Caco-2 (cell line): Measurements from ENCODE around the gene KSR2. TPM values are rescaled to one million over a fixed set of nuclear protein-coding genes. Genes with fewer than 3 reads are reported as not detected.

Source experiments
- BruUV-seq: library from RNA; stranded (reverse); fragments of 400-500 nt; replicated peaks from 2 replicates; lab custom pipeline; 2021; lab: Mats Ljungman, UMichigan
- CTCF ChIA-PET: fragments of 300-600 bp; sonication (Branson Sonifier 250); formaldehyde crosslinking; loops from one replicate; lab custom pipeline; 2022; ENCODE audit warnings: antibody characterized with exemption; lab: Charles Lee
- POLR2A ChIA-PET: fragments of 300-600 bp; sonication (Branson Sonifier 250); formaldehyde crosslinking; loops from one replicate; lab custom pipeline; 2022; ENCODE audit warnings: antibody characterized with exemption; lab: Charles Lee
- DNase-seq, 2 experiments: peaks; one replicate each; pipeline versions ENCODE4 v3.0.0 to v3.0.0-alpha.2; 2020 to 2022
- H3K27me3 ChIP-seq: replicated peaks from 2 replicates; pipeline ENCODE4 v1.6.0; 2011; ENCODE audit warnings: low read length; ENCODE audit not compliant: control insufficient read depth, insufficient read depth
- H3K36me3 ChIP-seq: 2 replicates; pipeline ENCODE4 v1.5.1; 2011; ENCODE audit warnings: low read length; ENCODE audit not compliant: control insufficient read depth, insufficient read depth
- H3K4me1 ChIP-seq: fragments of 250-450 bp; sonication (Bioruptor Pico); 2 replicates; pipeline ENCODE4 v1.5.1; 2020; ENCODE audit warnings: mild to moderate bottlenecking
- H3K4me3 ChIP-seq: 2 replicates; pipeline ENCODE4 v1.5.1; 2011; ENCODE audit warnings: low read depth, mild to moderate bottlenecking, control low read depth, low read length
- H3K9me3 ChIP-seq: fragments of 250-450 bp; sonication (Bioruptor Pico); 2 replicates; pipeline ENCODE4 v1.5.1; 2020; ENCODE audit warnings: mild to moderate bottlenecking, moderate library complexity
- H3K27ac Mint-ChIP-seq: one replicate; pipeline ENCODE4 v1.8.0; 2022; ENCODE audit warnings: mixed read lengths; ENCODE audit not compliant: unreplicated experiment
- H3K27me3 Mint-ChIP-seq: one replicate; pipeline ENCODE4 v1.8.0; 2022; ENCODE audit warnings: mixed read lengths; ENCODE audit not compliant: insufficient read depth, unreplicated experiment
- H3K36me3 Mint-ChIP-seq: one replicate; pipeline ENCODE4 v1.8.0; 2022; ENCODE audit warnings: mild to moderate bottlenecking, mixed read lengths; ENCODE audit not compliant: insufficient read depth, unreplicated experiment
- H3K4me1 Mint-ChIP-seq: one replicate; pipeline ENCODE4 v1.8.0; 2022; ENCODE audit warnings: low read depth, mixed read lengths; ENCODE audit not compliant: unreplicated experiment
- H3K4me3 Mint-ChIP-seq: one replicate; pipeline ENCODE4 v1.8.0; 2022; ENCODE audit warnings: mild to moderate bottlenecking, moderate library complexity, mixed read lengths; ENCODE audit not compliant: unreplicated experiment
- H3K9me3 Mint-ChIP-seq: one replicate; pipeline ENCODE4 v1.8.0; 2022; ENCODE audit warnings: mixed read lengths; ENCODE audit not compliant: unreplicated experiment
- intact Hi-C: fragments of 100-400 bp; cut with micrococcal nuclease; formaldehyde crosslinking; loops from one replicate; pipeline ENCODE4 v1.10.0; 2022; ENCODE audit not compliant: unreplicated experiment
- total RNA-seq: library from RNA; stranded (reverse); gene quantifications from 2 replicates; pipeline ENCODE4 v1.2.3, GENCODE V29; 2022
- TF ChIP-seq, protein P1 (sequence below), 2 experiments: fragments of 200-600 bp in 1 of 2; IDR thresholded peaks; 1 replicate in 1 of 2; 2 replicates in 1 of 2; pipeline versions ENCODE4 v1.5.1 to v1.8.0; 2011 to 2022; ENCODE audit warnings: antibody characterized with exemption in 1 of 2, control low read depth in 1 of 2, inconsistent platforms in 1 of 2, low read depth in 1 of 2, low read length in 1 of 2, mild to moderate bottlenecking in 1 of 2, moderate library complexity in 1 of 2; ENCODE audit not compliant: insufficient read depth in 1 of 2, severe bottlenecking in 1 of 2, unreplicated experiment in 1 of 2

The KSR2 gene
- total RNA-seq, 1 experiment from 2014 or later = 0.66 TPM

DNA sequence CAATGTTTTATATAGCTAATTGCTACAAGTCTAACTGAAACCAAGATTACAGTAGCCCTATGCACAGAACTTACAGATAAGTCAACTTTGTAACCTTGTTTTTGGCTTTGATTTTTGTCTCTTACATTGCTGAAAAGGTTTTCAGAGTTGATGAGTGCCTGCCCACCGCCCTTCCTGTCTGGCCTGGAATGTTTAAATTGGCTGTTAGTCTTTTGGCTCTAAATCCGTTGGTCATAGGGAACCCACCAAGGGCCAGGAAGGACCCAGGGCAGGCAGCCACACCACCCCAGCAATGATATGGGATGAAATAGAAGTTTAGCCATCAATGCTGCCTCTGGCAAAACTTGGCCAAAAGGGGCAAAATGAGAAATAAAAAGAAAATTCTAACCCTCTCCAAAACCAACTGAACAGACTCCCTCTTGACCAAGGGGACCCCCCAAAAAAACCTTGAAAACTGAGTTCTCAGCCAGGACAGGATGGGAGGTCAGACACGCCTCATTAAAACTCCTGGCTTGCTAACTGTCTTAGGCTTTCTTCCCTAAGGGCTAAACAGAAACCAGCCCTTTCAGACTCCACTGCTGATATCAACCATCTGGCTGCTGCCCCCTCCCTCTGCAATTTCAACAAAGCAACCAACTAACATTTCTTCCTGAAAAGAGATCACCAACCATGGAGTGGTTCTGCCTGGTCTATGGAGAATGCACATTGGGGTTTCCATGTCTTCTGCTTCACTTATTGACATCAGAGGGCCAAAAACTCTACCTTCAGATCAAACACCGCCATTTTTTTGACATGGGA is 365.3 kb downstream of the KSR2 start:
- Mint-ChIP-seq H3K36me3 (no peaks in the 10 kb centered on the region), H3K27me3 (peaks cover 11% of the 10 kb centered on the region), H3K9me3 (no peaks in the 10 kb centered on the region), H3K4me1 (no peaks in the 10 kb centered on the region), H3K4me3 (no peak overlapping the region), H3K27ac (no peak overlapping the region)
- ChIA-PET POLR2A (no interaction called here), CTCF (interaction anchor here (0.9 kb wide), 1 partner anchor 236 kb away, joined by 3 read pairs; no protein-coding TSS in a partner anchor)
- no peaks in the 10 kb centered on the region for H3K9me3 ChIP-seq
- no peak overlapping the region for H3K4me3 ChIP-seq
- H3K36me3 ChIP-seq = no peaks in the 10 kb centered on the region
- H3K4me1 ChIP-seq = no peaks in the 10 kb centered on the region
- BruUV-seq = no TSS peak
- no peak for DNase-seq
- no peaks in the 10 kb centered on the region for H3K27me3 ChIP-seq
- intact Hi-C loops = no loop called here
- TF ChIP-seq, protein P1, sequence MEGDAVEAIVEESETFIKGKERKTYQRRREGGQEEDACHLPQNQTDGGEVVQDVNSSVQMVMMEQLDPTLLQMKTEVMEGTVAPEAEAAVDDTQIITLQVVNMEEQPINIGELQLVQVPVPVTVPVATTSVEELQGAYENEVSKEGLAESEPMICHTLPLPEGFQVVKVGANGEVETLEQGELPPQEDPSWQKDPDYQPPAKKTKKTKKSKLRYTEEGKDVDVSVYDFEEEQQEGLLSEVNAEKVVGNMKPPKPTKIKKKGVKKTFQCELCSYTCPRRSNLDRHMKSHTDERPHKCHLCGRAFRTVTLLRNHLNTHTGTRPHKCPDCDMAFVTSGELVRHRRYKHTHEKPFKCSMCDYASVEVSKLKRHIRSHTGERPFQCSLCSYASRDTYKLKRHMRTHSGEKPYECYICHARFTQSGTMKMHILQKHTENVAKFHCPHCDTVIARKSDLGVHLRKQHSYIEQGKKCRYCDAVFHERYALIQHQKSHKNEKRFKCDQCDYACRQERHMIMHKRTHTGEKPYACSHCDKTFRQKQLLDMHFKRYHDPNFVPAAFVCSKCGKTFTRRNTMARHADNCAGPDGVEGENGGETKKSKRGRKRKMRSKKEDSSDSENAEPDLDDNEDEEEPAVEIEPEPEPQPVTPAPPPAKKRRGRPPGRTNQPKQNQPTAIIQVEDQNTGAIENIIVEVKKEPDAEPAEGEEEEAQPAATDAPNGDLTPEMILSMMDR (IDR thresholded peaks at IDR 0.05; ENCODE audit: insufficient read depth in 1 of 2, low read depth in 1 of 2, low read length in 1 of 2, severe bottlenecking in 1 of 2, unreplicated experiment in 1 of 2) = no peak

- no peaks in the 10 kb centered on the region for H3K9me3 ChIP-seq
- no peaks in the 10 kb centered on the region; the same call in 1 of the 2 replicates for H3K27me3 ChIP-seq
- H3K4me1 ChIP-seq = no peaks in the 10 kb centered on the region
- peaks cover 4% of the 10 kb centered on the region for H3K27me3 Mint-ChIP-seq
- intact Hi-C loops = no loop called here
- no peak overlapping the region for H3K4me3 ChIP-seq
- TF ChIP-seq, protein P1 (IDR thresholded peaks at IDR 0.05; ENCODE audit: insufficient read depth in 1 of 2, low read depth in 1 of 2, low read length in 1 of 2, severe bottlenecking in 1 of 2, unreplicated experiment in 1 of 2) = no peak
- no TSS peak for BruUV-seq
- H3K36me3 Mint-ChIP-seq = no peaks in the 10 kb centered on the region
- DNase-seq = no peak
- CTCF ChIA-PET = no interaction called here
- H3K4me1 Mint-ChIP-seq = no peaks in the 10 kb centered on the region
- no peaks in the 10 kb centered on the region for H3K36me3 ChIP-seq
- POLR2A ChIA-PET = no interaction called here
- no peaks in the 10 kb centered on the region for H3K9me3 Mint-ChIP-seq
- no peak overlapping the region for H3K27ac Mint-ChIP-seq
- H3K4me3 Mint-ChIP-seq = no peak overlapping the region
Measured at GRCh38 chr12:117599849-117600248, 368.9 kb downstream of the KSR2 start.

GRCh38 chr12:117596968-117597367 is 371.8 kb downstream of the KSR2 start:
- no peak overlapping the region for H3K27ac Mint-ChIP-seq
- Histone ChIP-seq H3K9me3 (no peaks in the 10 kb centered on the region), H3K4me1 (peaks cover 5% of the 10 kb centered on the region), H3K4me3 (no peak overlapping the region), H3K36me3 (no peaks in the 10 kb centered on the region), H3K27me3 (no peaks in the 10 kb centered on the region; the same call in 1 of the 2 replicates)
- no peaks in the 10 kb centered on the region for H3K4me1 Mint-ChIP-seq
- intact Hi-C loops = no loop called here
- peaks cover 4% of the 10 kb centered on the region for H3K27me3 Mint-ChIP-seq
- no peak for DNase-seq
- POLR2A ChIA-PET = no interaction called here
- CTCF ChIA-PET = no interaction called here
- no peak overlapping the region for H3K4me3 Mint-ChIP-seq
- no TSS peak for BruUV-seq
- no peaks in the 10 kb centered on the region for H3K36me3 Mint-ChIP-seq
- H3K9me3 Mint-ChIP-seq = no peaks in the 10 kb centered on the region
- TF ChIP-seq, protein P1 (IDR thresholded peaks at IDR 0.05; ENCODE audit: insufficient read depth in 1 of 2, low read depth in 1 of 2, low read length in 1 of 2, severe bottlenecking in 1 of 2, unreplicated experiment in 1 of 2) = no peak
